GM12865 (cell line): ENCODE data around the gene GALNT18.
A peak's percentile ranks its signal among the peaks of the same experiment; 100 is the strongest.

Experiments used
- DNase-seq: peaks from one replicate; pipeline ENCODE4 v3.0.0; 2010; ENCODE audit warnings: low read depth
- H3K4me3 ChIP-seq: 2 replicates; pipeline ENCODE4 v1.5.1; 2011; ENCODE audit warnings: mild to moderate bottlenecking, low read depth, low read length, control low read depth
- TF ChIP-seq, protein P1 (sequence below): IDR thresholded peaks from 2 replicates; pipeline ENCODE4 v1.5.1; 2011; ENCODE audit warnings: low read length, control low read depth, low read depth, inconsistent platforms; ENCODE audit not compliant: insufficient read depth; ENCODE audit errors: missing control alignments

The GALNT18 gene

DNA sequence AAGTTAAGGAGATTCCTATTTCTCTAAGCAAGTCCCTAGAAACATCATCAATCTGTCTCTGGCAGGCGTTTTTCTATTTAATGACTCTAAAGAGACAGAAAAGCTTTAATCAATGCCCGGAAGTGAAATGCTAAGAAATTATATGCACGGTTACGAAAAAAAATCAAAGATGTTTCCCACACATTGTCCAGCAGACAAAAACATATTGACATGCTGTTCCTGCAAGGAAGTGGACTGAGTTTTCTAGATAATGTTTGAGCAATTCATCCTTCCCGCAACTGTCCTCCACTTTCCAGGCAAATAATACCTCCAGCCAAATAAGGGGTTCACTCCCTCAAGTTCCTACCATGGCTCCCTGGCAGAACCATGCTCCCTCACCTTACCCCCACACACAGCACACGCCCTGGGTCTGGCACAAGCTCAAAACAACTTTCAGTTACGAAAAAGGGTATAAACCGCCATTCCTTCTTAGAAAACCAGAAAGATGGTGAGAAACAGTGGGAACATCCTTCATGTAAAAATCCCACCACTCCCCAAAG is 29.6 kb downstream of the GALNT18 start:
- DNase-seq, result no peak
- no peak overlapping the region for H3K4me3 ChIP-seq
- TF ChIP-seq, protein P1, sequence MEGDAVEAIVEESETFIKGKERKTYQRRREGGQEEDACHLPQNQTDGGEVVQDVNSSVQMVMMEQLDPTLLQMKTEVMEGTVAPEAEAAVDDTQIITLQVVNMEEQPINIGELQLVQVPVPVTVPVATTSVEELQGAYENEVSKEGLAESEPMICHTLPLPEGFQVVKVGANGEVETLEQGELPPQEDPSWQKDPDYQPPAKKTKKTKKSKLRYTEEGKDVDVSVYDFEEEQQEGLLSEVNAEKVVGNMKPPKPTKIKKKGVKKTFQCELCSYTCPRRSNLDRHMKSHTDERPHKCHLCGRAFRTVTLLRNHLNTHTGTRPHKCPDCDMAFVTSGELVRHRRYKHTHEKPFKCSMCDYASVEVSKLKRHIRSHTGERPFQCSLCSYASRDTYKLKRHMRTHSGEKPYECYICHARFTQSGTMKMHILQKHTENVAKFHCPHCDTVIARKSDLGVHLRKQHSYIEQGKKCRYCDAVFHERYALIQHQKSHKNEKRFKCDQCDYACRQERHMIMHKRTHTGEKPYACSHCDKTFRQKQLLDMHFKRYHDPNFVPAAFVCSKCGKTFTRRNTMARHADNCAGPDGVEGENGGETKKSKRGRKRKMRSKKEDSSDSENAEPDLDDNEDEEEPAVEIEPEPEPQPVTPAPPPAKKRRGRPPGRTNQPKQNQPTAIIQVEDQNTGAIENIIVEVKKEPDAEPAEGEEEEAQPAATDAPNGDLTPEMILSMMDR, result no peak

DNA sequence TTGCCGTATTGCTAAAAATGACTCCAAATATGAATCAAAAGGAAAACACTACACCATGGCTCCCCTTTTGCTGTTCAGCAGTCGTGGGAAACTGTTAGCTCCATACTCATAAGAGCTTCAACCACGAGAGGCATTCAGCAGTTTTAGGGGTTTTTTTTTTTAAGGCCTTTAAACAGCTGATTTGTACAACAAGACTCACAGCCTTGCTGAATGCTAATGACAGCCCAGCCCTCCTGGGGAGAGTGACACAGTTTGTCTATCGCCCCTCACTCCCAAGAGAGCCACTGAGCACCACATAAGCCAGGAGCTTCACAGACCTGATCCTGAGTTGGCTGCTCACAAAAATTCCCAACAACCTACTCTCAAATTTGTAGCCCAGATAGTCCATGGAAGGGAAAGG is 32.4 kb downstream of the GALNT18 start:
- DNase-seq, result peak; percentile 16
- H3K4me3 ChIP-seq, result no peak overlapping the region
- TF ChIP-seq, protein P1, result no peak

DNA sequence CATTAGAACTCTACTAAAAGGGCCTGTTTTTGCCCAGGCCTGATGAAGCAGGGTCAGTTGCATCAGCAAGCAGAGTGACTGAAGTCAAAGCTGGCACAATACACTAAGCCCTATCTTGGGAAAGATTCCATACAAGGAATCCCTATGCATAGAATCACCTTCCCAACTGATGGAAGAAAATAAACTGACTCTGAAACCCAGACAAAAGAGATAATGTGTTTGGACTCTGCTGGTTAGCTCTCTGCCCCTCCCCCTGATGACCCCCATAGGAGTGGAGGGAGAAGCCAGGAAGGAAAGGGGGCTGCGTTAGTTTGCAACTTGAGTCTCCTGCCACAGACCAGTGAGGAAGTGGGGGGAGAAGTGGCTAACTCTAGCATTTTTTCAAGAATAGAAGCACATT is 32.9 kb downstream of the GALNT18 start:
- no peak for DNase-seq
- no peak overlapping the region for H3K4me3 ChIP-seq
- TF ChIP-seq, protein P1, result no peak

DNA sequence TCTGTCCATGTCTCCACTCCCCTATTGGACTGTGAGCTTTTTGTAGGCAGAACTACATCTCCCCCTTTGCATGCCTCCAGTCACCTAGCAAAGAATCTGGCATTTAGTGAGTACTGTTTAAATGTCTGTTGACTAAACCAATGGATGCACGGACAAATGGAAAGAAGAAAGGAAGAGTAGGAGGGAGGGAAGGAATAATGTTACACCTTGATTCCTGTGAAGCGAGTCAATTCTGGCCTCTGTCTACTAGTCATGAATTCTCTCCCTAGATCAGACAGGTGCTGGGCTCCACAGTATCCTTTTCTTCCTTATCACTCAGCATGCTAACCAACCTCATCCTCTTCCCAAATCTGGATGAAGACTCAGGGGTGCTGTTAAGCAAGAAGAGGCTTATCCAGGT is 33.6 kb downstream of the GALNT18 start:
- no peak for DNase-seq
- no peak overlapping the region for H3K4me3 ChIP-seq
- TF ChIP-seq, protein P1, result no peak

DNA sequence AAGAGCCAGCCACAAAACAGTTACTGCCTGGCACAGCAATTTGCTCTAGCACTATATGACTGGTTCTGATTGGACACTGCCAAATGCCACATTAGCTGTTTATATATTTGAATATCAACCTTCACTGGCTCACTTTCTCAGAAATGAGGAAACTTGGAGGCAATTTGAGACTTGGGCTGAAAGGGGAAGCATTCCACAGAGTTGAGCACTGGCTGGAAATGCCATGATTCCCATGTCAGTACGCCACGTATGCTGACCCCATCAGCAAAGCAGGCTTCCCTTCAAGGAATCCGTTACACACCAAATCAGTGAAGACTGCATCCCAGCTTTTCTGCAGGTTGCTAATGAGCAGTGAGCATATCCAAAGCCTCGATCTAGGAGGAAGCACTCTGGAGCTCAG is 34.7 kb downstream of the GALNT18 start:
- TF ChIP-seq, protein P1, result no peak
- no peak for DNase-seq

DNA sequence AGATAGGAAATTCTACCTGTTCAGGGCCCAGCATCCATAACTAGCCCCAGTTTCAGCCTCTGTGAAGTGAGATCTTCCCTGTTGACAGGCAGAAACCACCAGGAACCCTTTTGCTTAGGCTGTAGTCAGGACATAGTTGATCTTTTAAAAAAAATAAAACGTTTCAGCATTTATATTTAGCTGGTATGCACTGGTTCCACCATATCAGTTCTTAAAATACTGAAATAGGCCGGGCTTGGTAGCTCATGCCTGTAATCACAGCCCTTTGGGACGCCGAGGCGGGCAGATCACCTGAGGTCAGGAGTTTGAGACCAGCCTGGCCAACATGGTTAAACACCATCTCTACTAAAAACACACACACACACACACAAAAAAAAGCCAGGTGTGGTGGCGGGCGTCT is 35.3 kb downstream of the GALNT18 start:
- TF ChIP-seq, protein P1, result no peak
- no peak for DNase-seq

More for the DNA sequence above, 34.7 kb downstream of the GALNT18 start:
- no peak overlapping the region for H3K4me3 ChIP-seq

DNA sequence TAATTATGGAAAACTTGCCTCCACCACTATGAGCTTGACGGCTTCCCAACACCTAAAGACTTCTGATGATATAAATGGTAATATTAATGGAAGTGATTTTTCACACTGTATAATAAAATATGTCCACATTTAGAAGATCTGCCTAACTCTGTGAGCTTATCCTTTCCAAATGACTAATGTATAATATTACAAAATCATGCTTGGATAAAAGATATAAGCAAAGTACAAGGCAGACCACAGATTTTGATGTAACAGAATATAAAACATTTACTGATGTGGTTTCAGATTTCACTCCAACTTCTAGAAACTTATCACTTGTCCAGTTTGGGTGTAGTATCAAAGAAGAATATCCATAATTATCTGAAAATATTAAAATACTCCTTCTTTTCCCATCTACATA is 36.9 kb downstream of the GALNT18 start:
- TF ChIP-seq, protein P1, result no peak
- no peak for DNase-seq
- H3K4me3 ChIP-seq, result no peak overlapping the region

More for the DNA sequence above, 35.3 kb downstream of the GALNT18 start:
- no peak overlapping the region for H3K4me3 ChIP-seq
